MV-4-11 (cell line): ENCODE data around the gene HPCA.
A peak's percentile ranks its signal among the peaks of the same experiment; 100 is the strongest.
"Not testable (repeated sequence)": the region's sequence is repeated elsewhere in the genome, so short reads cannot be mapped to it uniquely, and the experiment has no call there.

Experiments used
- DNase-seq: peaks from one replicate; lab custom pipeline; 2025; lab: John Stamatoyannopoulos, UW

The HPCA gene

GRCh38 chr1:32903991-32904785 is 17.9 kb downstream of the HPCA start:
- DNase-seq = no peak

GRCh38 chr1:32904797-32905196 is 18.5 kb downstream of the HPCA start:
- no peak for DNase-seq

GRCh38 chr1:32905588-32905987 is 19.3 kb downstream of the HPCA start:
- not testable (repeated sequence) for DNase-seq

GRCh38 chr1:32906654-32907053 is 20.4 kb downstream of the HPCA start:
- DNase-seq = no peak

- DNase-seq = peak; percentile 53
Measured at GRCh38 chr1:32907435-32907834, 21.1 kb downstream of the HPCA start.

GRCh38 chr1:32910319-32910718 is 24.0 kb downstream of the HPCA start:
- DNase-seq = no peak

GRCh38 chr1:32915766-32916706 is 29.7 kb downstream of the HPCA start:
- no peak for DNase-seq

- no peak for DNase-seq
Measured at GRCh38 chr1:32917521-32917920, 31.2 kb downstream of the HPCA start.

GRCh38 chr1:32918179-32918578 is 31.9 kb downstream of the HPCA start:
- no peak for DNase-seq

GRCh38 chr1:32919811-32920733 is 33.8 kb downstream of the HPCA start:
- peak; percentile 46 for DNase-seq

- no peak for DNase-seq
Measured at GRCh38 chr1:32920833-32921232, 34.5 kb downstream of the HPCA start.

GRCh38 chr1:32924881-32925344 is 38.6 kb downstream of the HPCA start:
- DNase-seq = no peak

GRCh38 chr1:32925403-32926162 is 39.3 kb downstream of the HPCA start:
- no peak for DNase-seq

- no peak for DNase-seq
Measured at GRCh38 chr1:32926562-32926961, 40.3 kb downstream of the HPCA start.

GRCh38 chr1:32927441-32927840 is 41.1 kb downstream of the HPCA start:
- DNase-seq = no peak

- no peak for DNase-seq
Measured at GRCh38 chr1:32928285-32928684, 42.0 kb downstream of the HPCA start.

GRCh38 chr1:32928715-32929114 is 42.4 kb downstream of the HPCA start:
- DNase-seq = peak; percentile 41

GRCh38 chr1:32929366-32929765 is 43.1 kb downstream of the HPCA start:
- DNase-seq = no peak

GRCh38 chr1:32931760-32932159 is 45.5 kb downstream of the HPCA start:
- no peak for DNase-seq

- no peak for DNase-seq
Measured at GRCh38 chr1:32933742-32934322, 47.5 kb downstream of the HPCA start.

GRCh38 chr1:32934535-32934934 is 48.2 kb downstream of the HPCA start:
- no peak for DNase-seq
